NCI-H510A (cell line): ENCODE data around the gene VPREB1.
A peak's percentile ranks its signal among the peaks of the same experiment; 100 is the strongest.
"Not testable (repeated sequence)": the region's sequence is repeated elsewhere in the genome, so short reads cannot be mapped to it uniquely, and the experiment has no call there.

Source experiments
- DNase-seq: peaks from one replicate; lab custom pipeline; 2025; lab: John Stamatoyannopoulos, UW

The VPREB1 gene

DNA sequence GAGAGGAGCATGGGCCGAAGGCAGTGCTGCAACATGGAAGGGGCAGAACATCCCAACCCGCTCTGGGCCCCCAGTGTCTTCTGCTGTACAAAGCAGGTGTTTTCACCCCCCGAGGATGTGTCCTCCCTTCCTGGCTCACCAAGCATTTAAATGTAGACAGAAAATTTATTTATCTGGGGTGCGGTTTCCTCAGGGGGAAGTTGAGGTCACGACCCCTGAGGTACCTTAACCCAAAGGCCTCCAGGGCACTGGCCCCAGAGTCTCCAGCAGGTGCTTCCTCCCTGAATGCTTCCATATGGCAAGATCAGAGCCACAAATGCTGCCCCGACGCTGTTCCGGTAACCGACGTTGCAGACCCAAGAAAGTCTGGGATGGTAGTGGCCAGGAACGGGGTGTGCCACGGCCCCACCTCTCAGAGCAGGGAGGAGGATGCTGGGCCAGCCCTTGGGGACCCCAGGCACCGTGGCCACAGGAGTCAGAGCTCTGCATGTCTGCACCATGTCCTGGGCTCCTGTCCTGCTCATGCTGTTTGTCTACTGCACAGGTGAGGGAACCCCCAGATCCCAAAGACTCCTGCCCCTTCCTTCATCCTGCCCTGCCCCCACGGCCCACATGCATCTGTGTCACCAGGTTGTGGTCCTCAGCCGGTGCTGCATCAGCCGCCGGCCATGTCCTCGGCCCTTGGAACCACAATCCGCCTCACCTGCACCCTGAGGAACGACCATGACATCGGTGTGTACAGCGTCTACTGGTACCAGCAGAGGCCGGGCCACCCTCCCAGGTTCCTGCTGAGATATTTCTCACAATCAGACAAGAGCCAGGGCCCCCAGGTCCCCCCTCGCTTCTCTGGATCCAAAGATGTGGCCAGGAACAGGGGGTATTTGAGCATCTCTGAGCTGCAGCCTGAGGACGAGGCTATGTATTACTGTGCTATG is at the start of gene VPREB1:
Gene VPREB1 (plus strand): TSS at position 471 of the 935 bp plus-strand sequence. CDS start 28 bp downstream, at position 499.
- no peak for DNase-seq

DNA sequence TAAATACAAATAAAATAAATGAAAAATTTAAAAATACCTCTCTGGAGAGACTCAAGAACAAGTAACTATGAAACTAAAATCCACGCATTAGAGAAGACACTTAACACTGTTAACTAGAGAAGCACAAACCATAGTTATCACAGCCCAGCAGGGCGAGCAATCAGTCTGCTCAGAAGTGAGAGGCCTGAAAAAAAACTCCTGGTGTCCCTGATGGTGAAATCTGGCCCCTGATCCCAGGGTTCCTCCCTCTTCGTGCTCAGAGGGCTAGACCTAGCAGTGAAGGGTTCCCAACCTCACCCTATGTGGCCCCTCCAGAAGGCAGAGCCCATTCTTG is 49.7 kb upstream of the VPREB1 start:
- no peak for DNase-seq

DNA sequence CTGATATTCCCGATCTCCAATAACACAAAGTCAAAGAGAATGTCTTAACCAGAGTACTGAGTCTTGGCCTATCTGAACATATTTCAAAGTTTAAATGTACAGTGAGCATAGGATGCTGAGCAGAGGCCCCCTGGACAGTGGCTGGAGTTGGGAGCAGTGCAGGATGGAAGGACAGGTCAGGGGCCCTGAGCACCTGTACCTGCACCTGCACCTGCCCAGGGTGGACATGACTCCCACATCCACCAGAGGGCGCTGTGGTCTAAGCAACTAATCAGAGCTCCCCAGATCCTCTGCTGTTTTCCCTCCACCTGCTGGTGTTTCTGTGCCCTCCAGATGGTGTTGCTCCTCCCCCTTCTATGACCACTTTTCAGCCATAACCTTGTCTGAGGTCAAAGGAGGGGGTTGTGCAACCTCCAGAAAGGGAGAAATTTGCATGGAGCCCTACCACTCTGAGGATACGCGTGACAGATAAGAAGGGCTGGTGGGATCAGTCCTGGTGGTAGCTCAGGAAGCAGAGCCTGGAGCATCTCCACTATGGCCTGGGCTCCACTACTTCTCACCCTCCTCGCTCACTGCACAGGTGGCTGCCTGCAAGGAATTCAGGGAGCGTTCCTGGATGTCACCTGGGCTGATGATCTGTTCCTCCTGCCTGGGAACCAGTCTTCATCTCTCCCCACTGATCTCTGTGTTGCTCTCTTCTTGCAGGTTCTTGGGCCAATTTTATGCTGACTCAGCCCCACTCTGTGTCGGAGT is 49.1 kb upstream of the VPREB1 start:
- peak; percentile 66 for DNase-seq

DNA sequence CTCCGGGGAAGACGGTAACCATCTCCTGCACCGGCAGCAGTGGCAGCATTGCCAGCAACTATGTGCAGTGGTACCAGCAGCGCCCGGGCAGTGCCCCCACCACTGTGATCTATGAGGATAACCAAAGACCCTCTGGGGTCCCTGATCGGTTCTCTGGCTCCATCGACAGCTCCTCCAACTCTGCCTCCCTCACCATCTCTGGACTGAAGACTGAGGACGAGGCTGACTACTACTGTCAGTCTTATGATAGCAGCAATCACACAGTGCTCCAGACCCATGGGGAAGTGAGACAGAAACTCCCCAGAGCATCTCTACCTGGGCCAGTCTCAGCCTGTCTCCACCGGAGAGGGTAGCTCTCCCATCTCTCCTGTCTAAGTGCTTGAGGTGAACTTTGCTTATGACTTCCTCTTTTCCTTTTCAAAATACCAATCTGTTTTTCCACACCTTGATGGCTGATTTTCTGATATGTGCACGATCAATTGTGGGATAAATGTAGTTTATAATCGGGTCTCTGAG is 48.5 kb upstream of the VPREB1 start:
- DNase-seq = no peak

- DNase-seq = no peak
Measured at GRCh38 chr22:22196833-22197477, 47.6 kb upstream of the VPREB1 start.

- DNase-seq = no peak
Measured at GRCh38 chr22:22197993-22198402, 46.6 kb upstream of the VPREB1 start.

DNA sequence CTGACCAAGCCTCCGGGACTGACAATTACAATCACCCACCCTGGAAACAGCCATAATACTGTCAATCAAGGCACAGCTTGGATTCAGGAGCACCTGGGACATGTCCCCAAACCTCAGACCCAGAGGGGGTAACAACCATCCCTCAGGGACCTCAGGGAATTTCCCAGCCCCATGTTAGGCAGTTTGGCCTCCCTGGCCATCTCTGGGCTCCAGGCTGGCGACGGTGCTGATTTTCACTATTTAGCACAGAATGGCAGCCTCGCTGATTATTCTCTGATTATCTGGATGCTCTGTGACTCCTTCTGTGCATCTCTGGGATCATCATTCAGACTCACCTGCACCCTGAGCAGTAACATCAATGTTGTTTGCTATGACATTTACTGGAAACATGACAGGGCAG is 45.8 kb upstream of the VPREB1 start:
- DNase-seq = no peak

- DNase-seq = no peak
Measured at GRCh38 chr22:22199634-22200033, 45.0 kb upstream of the VPREB1 start.

DNA sequence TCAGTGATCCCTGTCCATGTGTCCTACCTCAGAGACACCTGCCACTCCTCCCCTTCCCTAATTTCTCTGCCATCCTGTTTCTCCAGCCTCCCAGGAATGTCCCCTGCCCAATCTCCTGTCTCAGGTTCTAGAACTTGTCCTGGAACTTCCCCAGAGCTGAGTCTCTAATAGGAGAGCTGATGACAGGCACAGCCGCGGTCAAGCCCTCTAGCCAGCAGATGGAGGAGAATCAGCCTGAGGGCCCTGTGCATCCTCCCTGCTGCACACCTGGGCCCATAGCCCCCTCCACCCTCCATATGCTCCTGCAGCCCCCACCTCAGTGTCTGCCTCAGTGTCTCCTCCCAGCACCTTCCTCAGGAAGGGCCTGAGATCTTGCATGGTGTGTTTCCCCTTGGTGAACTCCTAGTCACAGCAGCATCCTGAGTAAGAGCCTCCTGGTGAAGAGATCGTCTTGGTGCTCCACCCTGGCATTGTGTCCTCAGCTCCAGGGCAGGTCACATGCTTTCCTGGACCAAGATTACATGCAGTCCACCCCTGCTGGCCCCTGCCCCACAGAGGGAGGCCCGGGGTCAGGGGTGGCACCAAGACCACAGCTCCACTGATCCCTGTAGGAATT is 43.9 kb upstream of the VPREB1 start:
- no peak for DNase-seq

DNA sequence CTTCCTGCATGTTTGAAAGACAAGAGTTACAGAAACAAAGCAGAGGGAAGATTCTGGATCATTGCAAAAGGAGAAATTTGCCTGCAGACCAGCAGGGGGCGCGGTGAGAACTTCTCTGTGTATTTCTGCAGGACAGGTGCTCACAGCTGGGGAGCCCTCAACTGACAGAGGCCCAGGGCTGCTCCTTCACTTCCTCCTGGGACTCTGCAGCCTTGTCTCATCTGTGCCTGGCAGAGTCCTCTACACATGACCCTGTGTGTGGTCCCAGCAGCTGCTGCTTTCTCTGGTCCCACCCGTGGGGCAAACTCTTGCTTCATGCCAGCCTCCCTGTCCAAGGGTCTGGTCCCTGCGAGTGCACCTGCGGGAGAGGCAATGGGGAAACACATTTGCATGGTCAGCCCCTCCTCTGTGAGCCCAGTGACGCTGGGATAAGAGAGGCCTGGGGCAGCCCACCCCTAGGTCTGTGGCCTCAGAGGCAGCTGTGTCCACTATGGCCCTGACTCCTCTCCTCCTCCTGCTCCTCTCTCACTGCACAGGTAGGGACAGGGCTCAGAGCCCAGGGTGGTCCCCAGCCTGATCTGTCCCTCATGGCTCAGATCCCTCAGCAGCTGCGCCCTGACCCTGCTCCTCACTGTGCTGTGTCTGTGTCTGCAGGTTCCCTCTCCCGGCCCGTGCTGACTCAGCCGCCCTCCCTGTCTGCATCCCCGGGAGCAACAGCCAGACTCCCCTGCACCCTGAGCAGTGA is 43.2 kb upstream of the VPREB1 start:
- DNase-seq = no peak

- DNase-seq = no peak
Measured at GRCh38 chr22:22201930-22202343, 42.6 kb upstream of the VPREB1 start.

- DNase-seq = no peak
Measured at GRCh38 chr22:22203048-22203971, 41.3 kb upstream of the VPREB1 start.

GRCh38 chr22:22207845-22208564 is 36.6 kb upstream of the VPREB1 start:
- DNase-seq = peak; percentile 71

GRCh38 chr22:22208652-22209051 is 35.9 kb upstream of the VPREB1 start:
- DNase-seq = no peak

DNA sequence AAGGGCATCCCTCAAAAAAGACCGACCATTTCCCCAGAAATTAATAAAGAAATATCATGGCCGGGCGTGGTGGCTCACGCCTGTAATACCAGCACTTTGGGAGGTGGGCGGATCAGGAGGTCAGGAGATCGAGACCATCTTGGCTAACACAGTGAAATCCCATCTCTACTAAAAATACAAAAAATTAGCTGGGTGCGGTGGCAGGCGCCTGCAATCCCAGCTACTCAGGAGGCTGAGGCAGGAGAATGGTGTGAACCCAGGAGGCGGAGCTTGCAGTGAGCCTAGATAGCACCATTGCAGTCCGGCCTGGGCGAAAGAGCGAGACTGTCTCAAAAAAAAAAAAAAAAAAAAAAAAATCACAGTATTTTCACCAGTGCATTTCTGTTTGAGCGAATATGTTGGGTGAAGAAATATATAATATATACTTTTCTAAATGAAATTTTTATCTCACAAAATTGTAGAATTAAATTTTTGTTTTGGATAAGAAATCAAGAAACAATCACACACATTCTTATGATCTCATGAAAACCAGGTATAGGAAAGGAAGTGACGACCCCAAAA is 35.4 kb upstream of the VPREB1 start:
- not testable (repeated sequence) for DNase-seq

DNA sequence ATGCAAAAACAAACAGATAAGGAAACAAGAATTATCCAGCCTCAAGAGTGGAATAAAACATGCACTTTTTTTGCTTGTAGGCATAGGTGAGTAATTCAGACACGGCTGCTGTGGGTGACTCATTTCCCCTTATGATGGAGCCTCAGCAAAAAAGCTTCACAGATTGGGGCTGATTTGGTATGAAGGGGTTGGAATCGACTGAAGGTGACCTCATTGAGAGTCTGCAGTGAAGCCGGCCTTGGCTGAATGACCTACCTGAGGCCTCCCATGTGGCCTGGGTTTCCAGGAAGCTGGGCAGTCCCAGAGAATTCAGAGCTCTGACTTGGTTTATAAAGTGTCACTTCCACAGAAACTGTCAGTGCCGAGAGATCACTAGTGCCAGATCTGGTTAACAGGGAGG is 34.2 kb upstream of the VPREB1 start:
- DNase-seq = no peak

DNA sequence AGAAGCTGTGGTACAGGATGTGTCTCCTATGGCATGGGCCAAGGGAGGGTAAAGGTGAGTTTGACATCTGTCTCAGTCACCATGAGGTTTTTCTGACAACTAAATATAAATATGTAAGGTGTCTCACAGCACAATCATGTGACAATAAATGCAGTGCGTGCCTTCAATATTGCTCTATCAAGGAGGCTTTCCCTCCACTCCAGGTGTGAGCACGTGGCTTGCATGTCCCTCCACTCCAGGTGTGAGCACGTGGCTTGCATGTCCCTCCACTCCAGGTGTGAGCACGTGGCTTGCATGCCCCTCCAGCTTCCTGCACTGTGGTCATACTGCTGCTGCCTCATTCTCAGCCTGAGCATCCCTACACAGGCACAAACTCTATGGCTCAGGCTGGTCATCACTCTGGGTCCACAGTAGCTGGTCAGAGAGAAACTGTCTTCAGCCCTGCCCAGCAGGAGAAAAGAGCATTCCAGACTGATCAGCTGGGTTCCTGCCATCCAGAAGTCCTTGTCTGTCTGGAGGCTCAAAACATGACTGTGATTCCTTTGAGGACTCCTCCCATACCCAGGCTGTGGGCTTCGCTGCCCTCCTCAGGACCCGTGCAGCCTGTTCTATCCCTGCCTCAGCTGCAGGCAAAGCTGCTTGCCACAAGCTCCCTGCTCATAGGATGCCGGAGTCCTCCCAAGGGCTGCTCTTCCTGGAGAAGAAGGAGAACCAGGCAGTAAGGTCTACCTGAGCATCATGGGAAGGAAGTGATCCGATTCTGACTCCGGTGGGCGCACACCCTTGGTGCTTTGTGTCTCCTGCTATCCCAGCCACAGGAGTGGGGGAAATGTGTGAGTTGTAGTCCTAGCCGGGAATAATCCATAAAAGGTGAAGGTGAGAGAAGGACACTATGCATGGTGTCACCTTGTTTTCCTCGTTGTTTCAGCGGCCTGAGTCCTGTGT is 33.4 kb upstream of the VPREB1 start:
- no peak for DNase-seq

- DNase-seq = no peak
Measured at GRCh38 chr22:22213231-22213630, 31.4 kb upstream of the VPREB1 start.
